ENCODE results near the gene TMEM184C.

- TF ChIP-seq GLIS3 (CRISPR knock-in tag; IDR thresholded peaks at IDR 0.05), result no peak
- TF ChIP-seq, protein P1, sequence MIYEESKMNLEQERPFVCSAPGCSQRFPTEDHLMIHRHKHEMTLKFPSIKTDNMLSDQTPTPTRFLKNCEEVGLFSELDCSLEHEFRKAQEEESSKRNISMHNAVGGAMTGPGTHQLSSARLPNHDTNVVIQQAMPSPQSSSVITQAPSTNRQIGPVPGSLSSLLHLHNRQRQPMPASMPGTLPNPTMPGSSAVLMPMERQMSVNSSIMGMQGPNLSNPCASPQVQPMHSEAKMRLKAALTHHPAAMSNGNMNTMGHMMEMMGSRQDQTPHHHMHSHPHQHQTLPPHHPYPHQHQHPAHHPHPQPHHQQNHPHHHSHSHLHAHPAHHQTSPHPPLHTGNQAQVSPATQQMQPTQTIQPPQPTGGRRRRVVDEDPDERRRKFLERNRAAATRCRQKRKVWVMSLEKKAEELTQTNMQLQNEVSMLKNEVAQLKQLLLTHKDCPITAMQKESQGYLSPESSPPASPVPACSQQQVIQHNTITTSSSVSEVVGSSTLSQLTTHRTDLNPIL (CRISPR knock-in tag; IDR thresholded peaks at IDR 0.05; ENCODE audit: low read depth), result no peak
- TF ChIP-seq, protein P2, sequence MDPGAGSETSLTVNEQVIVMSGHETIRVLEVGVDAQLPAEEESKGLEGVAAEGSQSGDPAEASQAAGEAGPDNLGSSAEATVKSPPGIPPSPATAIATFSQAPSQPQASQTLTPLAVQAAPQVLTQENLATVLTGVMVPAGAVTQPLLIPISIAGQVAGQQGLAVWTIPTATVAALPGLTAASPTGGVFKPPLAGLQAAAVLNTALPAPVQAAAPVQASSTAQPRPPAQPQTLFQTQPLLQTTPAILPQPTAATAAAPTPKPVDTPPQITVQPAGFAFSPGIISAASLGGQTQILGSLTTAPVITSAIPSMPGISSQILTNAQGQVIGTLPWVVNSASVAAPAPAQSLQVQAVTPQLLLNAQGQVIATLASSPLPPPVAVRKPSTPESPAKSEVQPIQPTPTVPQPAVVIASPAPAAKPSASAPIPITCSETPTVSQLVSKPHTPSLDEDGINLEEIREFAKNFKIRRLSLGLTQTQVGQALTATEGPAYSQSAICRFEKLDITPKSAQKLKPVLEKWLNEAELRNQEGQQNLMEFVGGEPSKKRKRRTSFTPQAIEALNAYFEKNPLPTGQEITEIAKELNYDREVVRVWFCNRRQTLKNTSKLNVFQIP (CRISPR knock-in tag; IDR thresholded peaks at IDR 0.05; ENCODE audit: borderline replicate concordance, low read depth), result no peak
- TF ChIP-seq SNAI2 (CRISPR knock-in tag; IDR thresholded peaks at IDR 0.05), result no peak
- no peak for TF ChIP-seq ZFP30 (CRISPR knock-in tag; IDR thresholded peaks at IDR 0.05)
- no peak for TF ChIP-seq PATZ1 (CRISPR knock-in tag; IDR thresholded peaks at IDR 0.05; ENCODE audit: borderline replicate concordance)
- no peak for TF ChIP-seq RARB (CRISPR knock-in tag; IDR thresholded peaks at IDR 0.05)
- TF ChIP-seq ARNTL (CRISPR knock-in tag; IDR thresholded peaks at IDR 0.05; ENCODE audit: borderline replicate concordance, low read depth), result no peak
- TF ChIP-seq BACH2 (CRISPR knock-in tag; IDR thresholded peaks at IDR 0.05; ENCODE audit: borderline replicate concordance), result no peak
- no peak for TF ChIP-seq TCF4 (CRISPR knock-in tag; IDR thresholded peaks at IDR 0.05; ENCODE audit: borderline replicate concordance)
- TF ChIP-seq ISL1 (CRISPR knock-in tag; IDR thresholded peaks at IDR 0.05), result no peak
- TF ChIP-seq CSDC2 (CRISPR knock-in tag; IDR thresholded peaks at IDR 0.05), result no peak
- no peak for TF ChIP-seq ZFP3 (CRISPR knock-in tag; IDR thresholded peaks at IDR 0.05)
These were observed 34.7 kb upstream of the TMEM184C start for GRCh38 chr4:147582386-147583060.
